ENCODE data around the gene PCDHB14. TPM values are rescaled to one million over a fixed set of nuclear protein-coding genes. Genes with fewer than 3 reads are reported as not detected.
A peak's percentile ranks its signal among the peaks of the same experiment; 100 is the strongest.
"Not testable (repeated sequence)": the region's sequence is repeated elsewhere in the genome, so short reads cannot be mapped to it uniquely, and the experiment has no call there.

The PCDHB14 gene
- total RNA-seq, 1 experiment from 2014 or later: 2.6 TPM

DNA sequence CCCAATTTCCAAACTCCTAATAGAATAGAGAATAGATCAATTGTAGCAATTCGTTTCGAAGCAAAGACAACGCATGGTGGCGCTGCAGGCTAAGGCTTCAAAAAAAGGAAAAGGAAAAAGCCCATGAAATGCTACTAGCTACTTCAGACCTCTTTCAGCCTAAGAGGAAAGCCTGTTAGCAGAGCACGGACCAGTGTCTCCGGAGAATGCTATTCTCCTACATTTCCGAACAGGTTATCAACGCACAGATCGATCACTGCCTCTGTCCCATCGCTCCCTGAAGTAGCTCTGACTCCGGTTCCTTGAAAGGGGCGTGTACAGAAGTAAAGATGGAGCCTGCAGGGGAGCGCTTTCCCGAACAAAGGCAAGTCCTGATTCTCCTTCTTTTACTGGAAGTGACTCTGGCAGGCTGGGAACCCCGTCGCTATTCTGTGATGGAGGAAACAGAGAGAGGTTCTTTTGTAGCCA, 22.1 kb downstream of the PCDHB14 start, which contains the start of gene PCDHB15:
PCDHB15 (plus strand) TSS at position 146 of the 468 bp plus-strand sequence; CDS start at position 330, 184 bp downstream.
- DNase-seq (ENCODE audit: low spot score) (peak; percentile 85), ATAC-seq (peak; percentile 87)
- ChIA-PET CTCF (interaction anchor here (0.6 to 4.4 kb wide), 78 partner anchors 9 to 1497 kb away, joined by 3 to 56 read pairs (median 6); partner anchors contain the start of genes PCDHB10, PCDHB11, PCDHB12 and PCDHB13), POLR2A (interaction anchor here (0.6 to 1.5 kb wide), 8 partner anchors 22 to 319 kb away, joined by 3 to 5 read pairs (median 3); partner anchors contain the start of genes PCDHB14, PCDHGB6, PCDHGB7 and TAF7)
- peak within 1 kb of the TSS; percentile 93 for H3K27ac Mint-ChIP-seq
- peaks cover 29% of the 10 kb centered on the region for H3K9me3 Mint-ChIP-seq
- H3K27me3 Mint-ChIP-seq (ENCODE audit: low read depth): no peaks in the 10 kb centered on the region
- H3K4me1 Mint-ChIP-seq: peaks cover 18% of the 10 kb centered on the region
- H3K36me3 Mint-ChIP-seq: peaks cover 40% of the 10 kb centered on the region
- TF ChIP-seq, protein P1, sequence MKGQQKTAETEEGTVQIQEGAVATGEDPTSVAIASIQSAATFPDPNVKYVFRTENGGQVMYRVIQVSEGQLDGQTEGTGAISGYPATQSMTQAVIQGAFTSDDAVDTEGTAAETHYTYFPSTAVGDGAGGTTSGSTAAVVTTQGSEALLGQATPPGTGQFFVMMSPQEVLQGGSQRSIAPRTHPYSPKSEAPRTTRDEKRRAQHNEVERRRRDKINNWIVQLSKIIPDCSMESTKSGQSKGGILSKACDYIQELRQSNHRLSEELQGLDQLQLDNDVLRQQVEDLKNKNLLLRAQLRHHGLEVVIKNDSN (CRISPR knock-in tag; IDR thresholded peaks at IDR 0.05): no peak
- no peak for TF ChIP-seq FOXK1 (CRISPR knock-in tag; IDR thresholded peaks at IDR 0.05)
- TF ChIP-seq, protein P2, sequence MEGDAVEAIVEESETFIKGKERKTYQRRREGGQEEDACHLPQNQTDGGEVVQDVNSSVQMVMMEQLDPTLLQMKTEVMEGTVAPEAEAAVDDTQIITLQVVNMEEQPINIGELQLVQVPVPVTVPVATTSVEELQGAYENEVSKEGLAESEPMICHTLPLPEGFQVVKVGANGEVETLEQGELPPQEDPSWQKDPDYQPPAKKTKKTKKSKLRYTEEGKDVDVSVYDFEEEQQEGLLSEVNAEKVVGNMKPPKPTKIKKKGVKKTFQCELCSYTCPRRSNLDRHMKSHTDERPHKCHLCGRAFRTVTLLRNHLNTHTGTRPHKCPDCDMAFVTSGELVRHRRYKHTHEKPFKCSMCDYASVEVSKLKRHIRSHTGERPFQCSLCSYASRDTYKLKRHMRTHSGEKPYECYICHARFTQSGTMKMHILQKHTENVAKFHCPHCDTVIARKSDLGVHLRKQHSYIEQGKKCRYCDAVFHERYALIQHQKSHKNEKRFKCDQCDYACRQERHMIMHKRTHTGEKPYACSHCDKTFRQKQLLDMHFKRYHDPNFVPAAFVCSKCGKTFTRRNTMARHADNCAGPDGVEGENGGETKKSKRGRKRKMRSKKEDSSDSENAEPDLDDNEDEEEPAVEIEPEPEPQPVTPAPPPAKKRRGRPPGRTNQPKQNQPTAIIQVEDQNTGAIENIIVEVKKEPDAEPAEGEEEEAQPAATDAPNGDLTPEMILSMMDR (IDR thresholded peaks at IDR 0.05): peak; percentile 70
- TF ChIP-seq GABPB1 (CRISPR knock-in tag; IDR thresholded peaks at IDR 0.05): no peak
- TF ChIP-seq, protein P3, sequence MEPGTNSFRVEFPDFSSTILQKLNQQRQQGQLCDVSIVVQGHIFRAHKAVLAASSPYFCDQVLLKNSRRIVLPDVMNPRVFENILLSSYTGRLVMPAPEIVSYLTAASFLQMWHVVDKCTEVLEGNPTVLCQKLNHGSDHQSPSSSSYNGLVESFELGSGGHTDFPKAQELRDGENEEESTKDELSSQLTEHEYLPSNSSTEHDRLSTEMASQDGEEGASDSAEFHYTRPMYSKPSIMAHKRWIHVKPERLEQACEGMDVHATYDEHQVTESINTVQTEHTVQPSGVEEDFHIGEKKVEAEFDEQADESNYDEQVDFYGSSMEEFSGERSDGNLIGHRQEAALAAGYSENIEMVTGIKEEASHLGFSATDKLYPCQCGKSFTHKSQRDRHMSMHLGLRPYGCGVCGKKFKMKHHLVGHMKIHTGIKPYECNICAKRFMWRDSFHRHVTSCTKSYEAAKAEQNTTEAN (CRISPR knock-in tag; IDR thresholded peaks at IDR 0.05): no peak
- TF ChIP-seq, protein P4, sequence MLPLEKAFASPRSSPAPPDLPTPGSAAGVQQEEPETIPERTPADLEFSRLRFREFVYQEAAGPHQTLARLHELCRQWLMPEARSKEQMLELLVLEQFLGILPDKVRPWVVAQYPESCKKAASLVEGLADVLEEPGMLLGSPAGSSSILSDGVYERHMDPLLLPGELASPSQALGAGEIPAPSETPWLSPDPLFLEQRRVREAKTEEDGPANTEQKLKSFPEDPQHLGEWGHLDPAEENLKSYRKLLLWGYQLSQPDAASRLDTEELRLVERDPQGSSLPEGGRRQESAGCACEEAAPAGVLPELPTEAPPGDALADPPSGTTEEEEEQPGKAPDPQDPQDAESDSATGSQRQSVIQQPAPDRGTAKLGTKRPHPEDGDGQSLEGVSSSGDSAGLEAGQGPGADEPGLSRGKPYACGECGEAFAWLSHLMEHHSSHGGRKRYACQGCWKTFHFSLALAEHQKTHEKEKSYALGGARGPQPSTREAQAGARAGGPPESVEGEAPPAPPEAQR (CRISPR knock-in tag; IDR thresholded peaks at IDR 0.05): no peak
- no peak for TF ChIP-seq GTF2I (CRISPR knock-in tag; conservative IDR thresholded peaks at IDR 0.05)
- peak within 1 kb of the TSS; percentile 85 for H3K4me3 Mint-ChIP-seq

DNA sequence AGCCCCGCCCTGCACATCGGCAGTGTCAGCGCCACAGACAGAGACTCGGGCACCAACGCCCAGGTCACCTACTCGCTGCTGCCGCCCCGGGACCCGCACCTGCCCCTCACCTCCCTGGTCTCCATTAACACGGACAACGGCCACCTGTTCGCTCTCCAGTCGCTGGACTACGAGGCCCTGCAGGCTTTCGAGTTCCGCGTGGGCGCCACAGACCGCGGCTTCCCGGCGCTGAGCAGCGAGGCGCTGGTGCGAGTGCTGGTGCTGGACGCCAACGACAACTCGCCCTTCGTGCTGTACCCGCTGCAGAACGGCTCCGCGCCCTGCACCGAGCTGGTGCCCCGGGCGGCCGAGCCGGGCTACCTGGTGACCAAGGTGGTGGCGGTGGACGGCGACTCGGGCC, 23.8 kb downstream of the PCDHB14 start:
- H3K4me1 Mint-ChIP-seq: peaks cover 34% of the 10 kb centered on the region
- peaks cover 41% of the 10 kb centered on the region for H3K36me3 Mint-ChIP-seq
- peaks cover 34% of the 10 kb centered on the region for H3K9me3 Mint-ChIP-seq
- DNase-seq (ENCODE audit: low spot score); H3K27me3 Mint-ChIP-seq (ENCODE audit: low read depth); POLR2A ChIA-PET; CTCF ChIA-PET; H3K27ac Mint-ChIP-seq; H3K4me3 Mint-ChIP-seq; ATAC-seq: not testable (repeated sequence)

DNA sequence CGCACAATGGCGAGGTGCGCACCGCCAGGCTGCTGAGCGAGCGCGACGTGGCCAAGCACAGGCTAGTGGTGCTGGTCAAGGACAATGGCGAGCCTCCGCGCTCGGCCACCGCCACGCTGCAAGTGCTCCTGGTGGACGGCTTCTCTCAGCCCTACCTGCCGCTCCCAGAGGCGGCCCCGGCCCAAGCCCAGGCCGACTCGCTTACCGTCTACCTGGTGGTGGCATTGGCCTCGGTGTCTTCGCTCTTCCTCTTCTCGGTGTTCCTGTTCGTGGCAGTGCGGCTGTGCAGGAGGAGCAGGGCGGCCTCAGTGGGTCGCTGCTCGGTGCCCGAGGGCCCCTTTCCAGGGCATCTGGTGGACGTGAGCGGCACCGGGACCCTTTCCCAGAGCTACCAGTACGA, 24.3 kb downstream of the PCDHB14 start:
- POLR2A ChIA-PET; H3K27ac Mint-ChIP-seq; ATAC-seq; DNase-seq (ENCODE audit: low spot score); H3K27me3 Mint-ChIP-seq (ENCODE audit: low read depth); H3K4me3 Mint-ChIP-seq: not testable (repeated sequence)
- H3K9me3 Mint-ChIP-seq: peaks cover 38% of the 10 kb centered on the region
- peaks cover 43% of the 10 kb centered on the region for H3K36me3 Mint-ChIP-seq
- H3K4me1 Mint-ChIP-seq: peaks cover 37% of the 10 kb centered on the region
- CTCF ChIA-PET: interaction anchor here (1.0 to 1.8 kb wide), 2 partner anchors 13 to 26 kb away, joined by 3 to 4 read pairs; no protein-coding TSS in a partner anchor

DNA sequence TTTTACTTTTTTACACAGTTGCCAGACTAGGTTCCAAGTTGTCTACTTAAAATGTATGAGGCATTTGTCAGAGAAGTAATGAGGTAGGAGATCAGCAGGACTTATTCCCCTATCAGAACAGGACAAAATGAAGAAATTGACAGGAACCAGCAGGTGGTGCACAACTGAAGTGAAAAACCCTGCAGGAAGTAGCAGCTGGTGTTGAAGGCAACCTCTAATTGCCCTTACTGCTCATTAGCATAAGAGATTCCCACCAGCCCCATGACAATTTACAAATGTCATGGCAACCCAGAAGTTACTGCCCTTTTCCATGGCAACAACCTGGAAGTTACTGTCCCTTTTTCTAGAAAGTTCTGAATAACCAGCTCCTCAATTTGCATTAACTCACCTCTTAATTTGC, 27.4 kb downstream of the PCDHB14 start:
- DNase-seq (ENCODE audit: low spot score) (no peak), ATAC-seq (peak; percentile 51; the same call in 1 of the 2 replicates)
- no peaks in the 10 kb centered on the region for H3K27me3 Mint-ChIP-seq (ENCODE audit: low read depth)
- H3K9me3 Mint-ChIP-seq: peaks cover 66% of the 10 kb centered on the region
- H3K27ac Mint-ChIP-seq: no peak overlapping the region
- peaks cover 35% of the 10 kb centered on the region for H3K4me1 Mint-ChIP-seq
- TF ChIP-seq, protein P5, sequence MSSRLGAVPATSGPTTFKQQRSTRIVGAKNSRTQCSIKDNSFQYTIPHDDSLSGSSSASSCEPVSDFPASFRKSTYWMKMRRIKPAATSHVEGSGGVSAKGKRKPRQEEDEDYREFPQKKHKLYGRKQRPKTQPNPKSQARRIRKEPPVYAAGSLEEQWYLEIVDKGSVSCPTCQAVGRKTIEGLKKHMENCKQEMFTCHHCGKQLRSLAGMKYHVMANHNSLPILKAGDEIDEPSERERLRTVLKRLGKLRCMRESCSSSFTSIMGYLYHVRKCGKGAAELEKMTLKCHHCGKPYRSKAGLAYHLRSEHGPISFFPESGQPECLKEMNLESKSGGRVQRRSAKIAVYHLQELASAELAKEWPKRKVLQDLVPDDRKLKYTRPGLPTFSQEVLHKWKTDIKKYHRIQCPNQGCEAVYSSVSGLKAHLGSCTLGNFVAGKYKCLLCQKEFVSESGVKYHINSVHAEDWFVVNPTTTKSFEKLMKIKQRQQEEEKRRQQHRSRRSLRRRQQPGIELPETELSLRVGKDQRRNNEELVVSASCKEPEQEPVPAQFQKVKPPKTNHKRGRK (CRISPR knock-in tag; IDR thresholded peaks at IDR 0.05; ENCODE audit: borderline replicate concordance): no peak
- TF ChIP-seq HMGA2 (CRISPR knock-in tag; IDR thresholded peaks at IDR 0.05): no peak
- ChIA-PET POLR2A (no interaction called here), CTCF (interaction anchor here (0.6 to 1.8 kb wide), 7 partner anchors 22 to 314 kb away, joined by 3 to 7 read pairs (median 4); partner anchors contain the start of genes PCDHB14, PCDHB9, PCDHGA2 and PCDHGB1)
- no peak overlapping the region for H3K4me3 Mint-ChIP-seq
- H3K36me3 Mint-ChIP-seq: peaks cover 73% of the 10 kb centered on the region

All from WTC11 (cell line).